MM.1S (cell line): ENCODE measurements around the gene ADARB2.

Source experiments
- EZH2 ChIP-seq: fragments of 300-600 bp; sonication (generic); optimal IDR thresholded peaks from 2 replicates; pipeline ENCODE3; 2017; ENCODE audit warnings: low read depth, mild to moderate bottlenecking, antibody characterized with exemption, low read length, mixed read lengths
- TF ChIP-seq, protein P1 (sequence below): fragments of 300-600 bp; sonication (generic); IDR thresholded peaks from 2 replicates; pipeline ENCODE4 v1.5.1; 2016; ENCODE audit warnings: antibody characterized with exemption, low read length, mixed read lengths

GRCh38 chr10:1591045-1591444 lies 146.3 kb downstream of the ADARB2 start:
- TF ChIP-seq, protein P1, sequence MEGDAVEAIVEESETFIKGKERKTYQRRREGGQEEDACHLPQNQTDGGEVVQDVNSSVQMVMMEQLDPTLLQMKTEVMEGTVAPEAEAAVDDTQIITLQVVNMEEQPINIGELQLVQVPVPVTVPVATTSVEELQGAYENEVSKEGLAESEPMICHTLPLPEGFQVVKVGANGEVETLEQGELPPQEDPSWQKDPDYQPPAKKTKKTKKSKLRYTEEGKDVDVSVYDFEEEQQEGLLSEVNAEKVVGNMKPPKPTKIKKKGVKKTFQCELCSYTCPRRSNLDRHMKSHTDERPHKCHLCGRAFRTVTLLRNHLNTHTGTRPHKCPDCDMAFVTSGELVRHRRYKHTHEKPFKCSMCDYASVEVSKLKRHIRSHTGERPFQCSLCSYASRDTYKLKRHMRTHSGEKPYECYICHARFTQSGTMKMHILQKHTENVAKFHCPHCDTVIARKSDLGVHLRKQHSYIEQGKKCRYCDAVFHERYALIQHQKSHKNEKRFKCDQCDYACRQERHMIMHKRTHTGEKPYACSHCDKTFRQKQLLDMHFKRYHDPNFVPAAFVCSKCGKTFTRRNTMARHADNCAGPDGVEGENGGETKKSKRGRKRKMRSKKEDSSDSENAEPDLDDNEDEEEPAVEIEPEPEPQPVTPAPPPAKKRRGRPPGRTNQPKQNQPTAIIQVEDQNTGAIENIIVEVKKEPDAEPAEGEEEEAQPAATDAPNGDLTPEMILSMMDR: no peak
- no peak for TF ChIP-seq EZH2
